Measurements from ENCODE around the gene NIBAN1.

DNA sequence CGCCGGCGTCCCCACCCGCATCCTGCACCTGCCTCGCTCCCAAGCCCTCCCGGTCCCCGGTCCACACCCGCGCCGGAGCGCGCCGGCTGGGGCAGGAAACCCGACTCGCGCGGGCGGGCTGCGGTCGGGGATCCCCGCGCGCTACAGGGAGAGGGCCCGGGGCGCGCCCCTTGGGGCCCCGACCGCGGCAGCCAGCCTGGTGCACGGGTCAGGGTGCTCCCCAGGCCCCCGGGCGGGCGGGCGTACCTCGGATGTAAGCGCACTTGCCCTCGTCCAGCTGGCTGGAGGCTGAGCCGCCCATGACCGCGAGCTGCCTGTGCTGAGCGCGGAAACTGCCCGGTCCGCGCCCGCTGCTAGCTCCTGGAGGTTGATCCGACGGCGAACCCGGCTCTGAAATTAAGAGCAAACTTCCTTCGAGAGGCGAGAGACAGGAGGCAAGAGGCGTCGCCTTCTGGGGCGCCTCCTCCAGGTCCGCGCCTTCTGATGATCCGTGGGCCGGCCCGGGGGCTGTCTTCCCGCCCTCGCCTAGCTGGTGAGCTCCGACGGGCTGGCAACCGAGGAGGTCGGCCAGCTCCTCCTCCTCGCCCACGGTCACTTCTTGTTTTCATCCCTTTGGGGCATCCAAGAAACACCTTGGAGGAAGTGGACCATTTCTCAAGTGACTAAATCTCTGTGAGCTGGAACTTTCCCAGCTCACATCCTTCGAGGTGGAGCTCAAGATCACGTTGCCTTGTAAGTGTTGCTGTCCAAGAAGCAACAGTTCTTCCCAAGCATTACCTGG, at the start of gene NIBAN1:
- TF ChIP-seq, protein P1, sequence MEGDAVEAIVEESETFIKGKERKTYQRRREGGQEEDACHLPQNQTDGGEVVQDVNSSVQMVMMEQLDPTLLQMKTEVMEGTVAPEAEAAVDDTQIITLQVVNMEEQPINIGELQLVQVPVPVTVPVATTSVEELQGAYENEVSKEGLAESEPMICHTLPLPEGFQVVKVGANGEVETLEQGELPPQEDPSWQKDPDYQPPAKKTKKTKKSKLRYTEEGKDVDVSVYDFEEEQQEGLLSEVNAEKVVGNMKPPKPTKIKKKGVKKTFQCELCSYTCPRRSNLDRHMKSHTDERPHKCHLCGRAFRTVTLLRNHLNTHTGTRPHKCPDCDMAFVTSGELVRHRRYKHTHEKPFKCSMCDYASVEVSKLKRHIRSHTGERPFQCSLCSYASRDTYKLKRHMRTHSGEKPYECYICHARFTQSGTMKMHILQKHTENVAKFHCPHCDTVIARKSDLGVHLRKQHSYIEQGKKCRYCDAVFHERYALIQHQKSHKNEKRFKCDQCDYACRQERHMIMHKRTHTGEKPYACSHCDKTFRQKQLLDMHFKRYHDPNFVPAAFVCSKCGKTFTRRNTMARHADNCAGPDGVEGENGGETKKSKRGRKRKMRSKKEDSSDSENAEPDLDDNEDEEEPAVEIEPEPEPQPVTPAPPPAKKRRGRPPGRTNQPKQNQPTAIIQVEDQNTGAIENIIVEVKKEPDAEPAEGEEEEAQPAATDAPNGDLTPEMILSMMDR (IDR thresholded peaks at IDR 0.05) = no peak
- no peak for TF ChIP-seq POLR2A (IDR thresholded peaks at IDR 0.05)

Measured in right lobe of liver (tissue), 4 donors.